CD8-positive, alpha-beta memory T cell (primary cell): Measurements from ENCODE around the gene RBP4. TPM values are rescaled to one million over a fixed set of nuclear protein-coding genes. Genes with fewer than 3 reads are reported as not detected.

Experiments
- CTCF ChIA-PET: fragments of 350-600 bp; sonication (Branson Sonifier 250); formaldehyde crosslinking; loops from one replicate; lab custom pipeline; 2021; ENCODE audit warnings: antibody characterized with exemption; lab: Charles Lee
- POLR2A ChIA-PET: fragments of 350-600 bp; sonication (Branson Sonifier 250); formaldehyde crosslinking; loops from one replicate; lab custom pipeline; 2021; ENCODE audit warnings: antibody characterized with exemption; lab: Charles Lee
- DNase-seq, 5 donors: peaks; one replicate each; pipeline versions ENCODE4 v3.0.0 to v3.0.0-alpha.2; 2020 to 2022; ENCODE audit warnings: mixed read lengths in 1 of 5
- H3K27ac ChIP-seq: one replicate; pipeline ENCODE4 v1.7.0; 2013; ENCODE audit warnings: low read depth, mild to moderate bottlenecking, low read length, moderate library complexity
- H3K27me3 ChIP-seq: 2 replicates; pipeline ENCODE4 v1.7.0; 2013; ENCODE audit warnings: low read length, mild to moderate bottlenecking; ENCODE audit not compliant: insufficient read depth, poor library complexity, severe bottlenecking
- H3K36me3 ChIP-seq: 2 replicates; pipeline ENCODE4 v1.7.0; 2013; ENCODE audit warnings: mild to moderate bottlenecking, low read length, moderate library complexity; ENCODE audit not compliant: insufficient read depth
- H3K4me1 ChIP-seq: 2 replicates; pipeline ENCODE4 v1.7.0; 2013; ENCODE audit warnings: mild to moderate bottlenecking, low read length, moderate library complexity; ENCODE audit not compliant: insufficient read depth
- H3K4me3 ChIP-seq: 2 replicates; pipeline ENCODE4 v1.7.0; 2013; ENCODE audit warnings: mild to moderate bottlenecking, low read length
- H3K9me3 ChIP-seq: 2 replicates; pipeline ENCODE4 v1.7.0; 2013; ENCODE audit warnings: mild to moderate bottlenecking, low read length
- H3K27ac Mint-ChIP-seq, 8 donors: one replicate each; pipeline ENCODE4 v1.8.0; 2020 to 2021; ENCODE audit warnings: mixed read lengths in 8 of 8, mild to moderate bottlenecking in 6 of 8, inconsistent platforms in 3 of 8, moderate library complexity in 3 of 8
- H3K27me3 Mint-ChIP-seq, 2 donors: one replicate each; pipeline ENCODE4 v1.8.0; 2020 to 2021; ENCODE audit warnings: mixed read lengths in 2 of 2, mild to moderate bottlenecking in 1 of 2, moderate library complexity in 1 of 2
- H3K36me3 Mint-ChIP-seq, 3 donors: one replicate each; pipeline ENCODE4 v1.8.0; 2020 to 2021; ENCODE audit warnings: mixed read lengths in 3 of 3, inconsistent platforms in 1 of 3, mild to moderate bottlenecking in 1 of 3
- H3K4me1 Mint-ChIP-seq, 3 donors: one replicate each; pipeline ENCODE4 v1.8.0; 2020 to 2021; ENCODE audit warnings: mixed read lengths in 3 of 3, inconsistent platforms in 1 of 3, mild to moderate bottlenecking in 1 of 3
- H3K4me3 Mint-ChIP-seq, 7 donors: one replicate each; pipeline ENCODE4 v1.8.0; 2020 to 2021; ENCODE audit warnings: mixed read lengths in 7 of 7, mild to moderate bottlenecking in 6 of 7, moderate library complexity in 4 of 7, inconsistent platforms in 2 of 7
- H3K9me3 Mint-ChIP-seq, 5 donors: one replicate each; pipeline ENCODE4 v1.8.0; 2020 to 2022; ENCODE audit warnings: mixed read lengths in 5 of 5, mild to moderate bottlenecking in 3 of 5, moderate library complexity in 2 of 5, inconsistent platforms in 1 of 5
- polyA plus RNA-seq: library from polyadenylated mRNA; unstranded; fragments of 300-500 nt; fragmentation: Illumina TruSeq; gene quantifications from one replicate; pipeline ENCODE4 v1.2.3, GENCODE V29; 2021
- total RNA-seq, 2 experiments: library from RNA; stranded (reverse); gene quantifications; one replicate each; pipeline ENCODE4 v1.2.3, GENCODE V29; 2021

Gene RBP4
- total and polyA plus RNA-seq, 3 experiments from 2014 or later: not detected

DNA sequence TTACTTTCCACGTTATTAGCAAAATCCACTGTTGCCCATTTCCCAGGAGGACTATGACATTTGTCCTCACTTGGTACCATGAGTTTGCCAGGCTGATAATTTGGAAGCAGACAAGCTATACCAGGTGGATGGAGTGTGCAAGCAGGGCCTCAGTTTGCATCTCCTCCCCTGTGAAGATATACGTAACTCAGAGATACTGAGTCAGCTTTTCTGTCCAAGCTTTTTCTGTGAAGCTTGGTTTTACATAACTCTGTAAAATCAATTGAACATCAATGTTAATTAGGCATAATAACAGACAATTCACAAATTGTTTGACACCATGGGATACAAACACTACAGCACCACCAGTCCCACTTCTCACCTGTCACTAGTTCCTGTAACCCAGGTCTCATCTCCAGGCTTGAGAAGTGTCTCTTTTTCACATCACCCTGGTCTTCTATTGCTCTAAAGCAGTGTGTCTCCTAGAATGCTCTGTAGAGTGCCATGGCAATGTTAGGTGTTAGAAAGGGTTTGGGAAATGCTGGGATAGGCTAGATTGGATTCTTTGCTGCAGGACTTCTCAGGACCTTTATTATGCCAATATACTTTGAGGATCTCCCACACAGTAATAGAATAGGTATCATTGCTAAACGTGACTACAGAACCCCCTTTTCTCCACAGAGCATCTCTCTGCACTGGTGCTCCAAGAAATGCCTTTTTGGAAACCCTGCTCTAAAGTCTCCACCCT, 20.9 kb downstream of the RBP4 start:
- Mint-ChIP-seq H3K27ac (no peak overlapping the region), H3K4me3 (no peak overlapping the region), H3K9me3 (peaks cover 2 to 14% (median 8%) of the 10 kb centered on the region in 5 donors), H3K27me3 (peaks cover 8 to 20% of the 10 kb centered on the region in 2 donors), H3K36me3 (peaks cover 0 to 5% (median 0%) of the 10 kb centered on the region in 3 donors), H3K4me1 (no peaks in the 10 kb centered on the region)
- H3K4me1 ChIP-seq: no peaks in the 10 kb centered on the region
- no peak overlapping the region for H3K27ac ChIP-seq
- POLR2A ChIA-PET: no interaction called here
- H3K4me3 ChIP-seq: no peak overlapping the region
- DNase-seq: no peak
- no peaks in the 10 kb centered on the region for H3K9me3 ChIP-seq
- H3K27me3 ChIP-seq: no peaks in the 10 kb centered on the region
- CTCF ChIA-PET: no interaction called here
- no peaks in the 10 kb centered on the region for H3K36me3 ChIP-seq

DNA sequence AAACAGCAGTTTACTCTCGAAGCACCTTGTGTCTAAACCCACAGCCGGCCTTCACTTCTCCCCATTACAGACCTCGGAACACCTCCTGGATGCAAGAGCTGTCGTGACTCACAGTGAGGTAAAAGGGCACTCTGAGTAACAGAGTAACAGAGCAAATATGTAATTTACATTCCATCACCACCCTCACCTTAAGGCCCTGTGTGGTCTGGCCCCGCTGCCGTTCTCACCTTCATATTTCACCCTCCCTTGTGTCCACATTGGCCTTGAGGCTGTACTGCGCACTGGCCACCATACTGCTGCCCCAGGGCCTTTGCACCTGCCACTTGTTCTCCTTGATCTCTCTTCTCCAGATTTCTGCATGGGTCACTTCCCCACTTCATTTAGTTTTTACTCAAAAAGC, 21.9 kb downstream of the RBP4 start:
- H3K27me3 ChIP-seq: no peaks in the 10 kb centered on the region
- DNase-seq: no peak
- no peak overlapping the region for H3K27ac ChIP-seq
- no peaks in the 10 kb centered on the region for H3K9me3 ChIP-seq
- peaks cover 2 to 14% (median 8%) of the 10 kb centered on the region in 5 donors for H3K9me3 Mint-ChIP-seq
- no peak overlapping the region for H3K4me3 ChIP-seq
- H3K27ac Mint-ChIP-seq: no peak overlapping the region
- no peaks in the 10 kb centered on the region for H3K4me1 ChIP-seq
- H3K36me3 Mint-ChIP-seq: peaks cover 0 to 5% (median 0%) of the 10 kb centered on the region in 3 donors
- H3K4me3 Mint-ChIP-seq: no peak overlapping the region
- ChIA-PET POLR2A (no interaction called here), CTCF (no interaction called here)
- H3K36me3 ChIP-seq: no peaks in the 10 kb centered on the region
- H3K27me3 Mint-ChIP-seq: peaks cover 8 to 20% of the 10 kb centered on the region in 2 donors
- H3K4me1 Mint-ChIP-seq: no peaks in the 10 kb centered on the region

DNA sequence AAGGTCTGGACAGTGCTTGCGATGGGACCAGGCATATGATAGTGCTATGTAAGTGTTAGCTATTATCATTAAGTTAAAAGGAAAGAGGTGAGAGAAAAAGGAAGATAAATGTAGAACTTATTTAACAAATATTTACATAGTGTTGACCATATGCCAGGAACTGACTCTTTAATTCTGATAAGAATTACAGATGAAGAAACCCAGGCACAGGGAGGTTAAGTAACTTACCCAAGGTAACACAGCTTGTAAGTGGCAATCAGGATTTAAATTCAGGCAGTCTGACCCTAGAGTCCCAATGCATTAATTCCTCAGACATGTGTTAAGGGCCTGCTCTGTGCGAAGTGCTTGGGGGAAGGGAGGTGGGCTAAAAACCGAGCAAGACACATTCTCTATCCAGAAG, 23.5 kb downstream of the RBP4 start:
- H3K27ac ChIP-seq: no peak overlapping the region
- peaks cover 6 to 21% of the 10 kb centered on the region in 2 donors for H3K27me3 Mint-ChIP-seq
- H3K4me1 ChIP-seq: no peaks in the 10 kb centered on the region
- no peak overlapping the region for H3K27ac Mint-ChIP-seq
- ChIA-PET POLR2A (no interaction called here), CTCF (interaction anchor here (1.0 kb wide), 1 partner anchor 25 kb away, joined by 3 read pairs; no protein-coding TSS in a partner anchor)
- no peaks in the 10 kb centered on the region for H3K9me3 ChIP-seq
- no peak overlapping the region for H3K4me3 Mint-ChIP-seq
- no peaks in the 10 kb centered on the region for H3K36me3 ChIP-seq
- H3K36me3 Mint-ChIP-seq: peaks cover 0 to 5% (median 0%) of the 10 kb centered on the region in 3 donors
- H3K4me1 Mint-ChIP-seq: peaks cover 7 to 8% (median 7%) of the 10 kb centered on the region in 3 donors
- no peak overlapping the region for H3K4me3 ChIP-seq
- no peaks in the 10 kb centered on the region for H3K27me3 ChIP-seq
- peaks cover 2 to 14% (median 8%) of the 10 kb centered on the region in 5 donors for H3K9me3 Mint-ChIP-seq
- DNase-seq: no peak

DNA sequence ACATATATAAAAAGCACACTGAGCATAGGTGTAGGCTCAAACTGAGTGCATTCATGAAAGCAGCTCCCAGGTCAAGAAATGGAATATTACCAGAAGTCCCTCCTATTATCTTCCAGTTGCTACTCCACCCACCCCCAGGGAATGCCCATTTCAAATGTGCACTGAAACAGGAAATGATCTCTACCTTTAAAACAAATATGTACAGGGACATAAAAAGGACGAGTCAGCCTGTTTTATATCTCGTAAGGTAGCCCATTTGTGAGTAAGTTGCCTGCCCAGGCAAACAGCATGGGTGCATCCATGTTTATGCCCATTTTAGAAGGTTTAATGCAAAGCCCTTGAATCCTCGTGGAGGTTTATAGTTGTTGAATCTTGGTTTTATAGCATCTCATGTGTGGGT, 24.1 kb downstream of the RBP4 start:
- Mint-ChIP-seq H3K27ac (no peak overlapping the region), H3K9me3 (peaks cover 2 to 14% (median 8%) of the 10 kb centered on the region in 5 donors), H3K4me1 (peaks cover 7 to 8% (median 7%) of the 10 kb centered on the region in 3 donors), H3K36me3 (peaks cover 0 to 5% (median 0%) of the 10 kb centered on the region in 3 donors), H3K4me3 (no peak overlapping the region), H3K27me3 (peaks cover 10 to 28% of the 10 kb centered on the region in 2 donors)
- no peak overlapping the region for H3K4me3 ChIP-seq
- CTCF ChIA-PET: no interaction called here
- POLR2A ChIA-PET: no interaction called here
- H3K27me3 ChIP-seq: no peaks in the 10 kb centered on the region
- no peak overlapping the region for H3K27ac ChIP-seq
- no peaks in the 10 kb centered on the region for H3K4me1 ChIP-seq
- DNase-seq: no peak
- H3K36me3 ChIP-seq: no peaks in the 10 kb centered on the region
- H3K9me3 ChIP-seq: no peaks in the 10 kb centered on the region

DNA sequence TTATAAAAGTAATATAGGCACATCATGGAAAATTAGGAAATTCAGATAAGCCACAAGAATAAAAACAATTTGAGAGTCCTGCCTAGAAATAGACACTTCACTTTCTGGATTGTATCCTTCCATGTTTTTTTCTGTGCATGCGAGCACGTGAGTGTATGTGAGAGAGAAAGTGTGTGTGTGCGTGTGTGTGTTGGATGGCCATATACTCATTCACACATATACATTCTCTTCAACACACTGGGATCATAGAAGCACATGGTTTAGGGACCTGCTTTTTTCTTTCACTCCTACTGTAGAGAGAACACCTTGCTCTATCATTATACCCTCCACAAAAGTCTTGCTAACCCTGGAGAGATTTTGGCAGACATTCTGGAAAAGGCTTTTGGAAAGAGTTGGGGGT, 27.1 kb downstream of the RBP4 start:
- Mint-ChIP-seq H3K27ac (no peak overlapping the region), H3K9me3 (no peaks in the 10 kb centered on the region), H3K4me1 (peaks cover 7 to 8% (median 7%) of the 10 kb centered on the region in 3 donors), H3K27me3 (peaks cover 24 to 39% of the 10 kb centered on the region in 2 donors), H3K4me3 (no peak overlapping the region), H3K36me3 (no peaks in the 10 kb centered on the region)
- ChIA-PET CTCF (no interaction called here), POLR2A (no interaction called here)
- Histone ChIP-seq H3K9me3 (no peaks in the 10 kb centered on the region), H3K4me1 (no peaks in the 10 kb centered on the region), H3K4me3 (no peak overlapping the region), H3K27ac (no peak overlapping the region), H3K36me3 (no peaks in the 10 kb centered on the region), H3K27me3 (no peaks in the 10 kb centered on the region)
- DNase-seq: no peak

DNA sequence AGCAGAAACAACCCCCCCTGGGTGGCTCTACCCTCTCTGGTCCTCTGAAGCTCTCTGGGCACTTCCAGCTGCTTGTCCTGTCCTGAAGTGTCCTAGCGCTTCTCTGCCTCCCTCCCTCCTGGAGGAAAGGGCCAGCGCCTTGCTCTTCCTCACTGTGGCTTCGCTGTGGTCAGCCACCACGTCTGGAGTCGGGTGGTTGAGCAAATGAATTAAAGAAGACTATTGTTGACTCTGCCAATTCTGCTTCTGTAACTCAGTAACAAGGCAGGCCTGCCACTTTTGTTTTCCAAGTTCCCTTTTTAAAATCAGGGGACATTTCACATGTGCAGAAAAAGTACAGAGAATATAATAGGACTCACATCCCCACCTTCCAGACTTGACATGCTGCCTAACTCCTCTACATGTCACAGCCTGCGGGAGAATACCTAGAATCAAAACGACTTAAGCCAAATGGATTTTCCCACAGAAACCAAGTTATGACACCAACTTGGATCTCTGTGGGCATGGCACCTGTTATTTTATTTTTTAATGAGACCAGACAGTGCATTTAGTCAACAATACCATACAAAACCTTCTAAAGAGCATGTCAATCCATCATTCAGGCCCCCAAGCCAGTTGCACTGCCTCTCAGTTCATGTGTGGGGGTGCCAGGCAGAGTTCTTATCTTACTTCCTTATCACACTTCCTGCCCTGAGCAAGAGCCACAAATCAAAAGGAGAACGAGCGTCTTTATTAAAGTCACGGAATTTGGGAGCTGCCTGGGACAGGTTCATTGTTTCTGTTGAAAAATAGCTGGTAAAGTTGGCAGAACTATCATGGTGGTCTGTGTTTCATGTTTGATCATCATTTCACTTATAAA, 27.8 kb downstream of the RBP4 start:
- Mint-ChIP-seq H3K4me3 (no peak overlapping the region), H3K9me3 (no peaks in the 10 kb centered on the region), H3K27me3 (peaks cover 24 to 46% of the 10 kb centered on the region in 2 donors), H3K36me3 (no peaks in the 10 kb centered on the region), H3K4me1 (peaks cover 7 to 8% (median 7%) of the 10 kb centered on the region in 3 donors), H3K27ac (peak overlapping the region in 1 of 8 donors; percentile 33)
- DNase-seq: no peak
- no peaks in the 10 kb centered on the region for H3K9me3 ChIP-seq
- no peaks in the 10 kb centered on the region for H3K4me1 ChIP-seq
- H3K4me3 ChIP-seq: no peak overlapping the region
- POLR2A ChIA-PET: no interaction called here
- H3K36me3 ChIP-seq: no peaks in the 10 kb centered on the region
- H3K27me3 ChIP-seq: no peaks in the 10 kb centered on the region
- no peak overlapping the region for H3K27ac ChIP-seq
- CTCF ChIA-PET: no interaction called here

DNA sequence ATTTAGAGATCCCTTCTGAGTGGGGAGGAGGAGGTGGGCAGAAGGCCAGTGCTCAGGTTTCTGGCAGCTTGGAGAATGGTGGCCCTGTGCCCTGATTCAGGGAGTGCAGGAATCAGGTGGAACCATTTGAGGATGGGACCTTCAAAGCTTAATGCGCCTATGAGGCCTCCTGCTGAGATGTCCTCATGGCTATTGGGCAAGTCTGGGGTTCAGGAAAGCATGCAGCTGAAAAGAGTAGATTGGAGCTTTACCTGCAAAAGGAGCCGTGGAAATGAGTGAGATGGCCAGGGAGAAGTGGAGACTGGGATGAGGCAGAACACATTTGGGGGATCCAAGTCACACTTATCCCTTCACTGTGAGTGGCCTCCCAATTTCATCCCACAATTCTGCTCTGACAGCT, 28.4 kb downstream of the RBP4 start:
- no peaks in the 10 kb centered on the region for H3K36me3 Mint-ChIP-seq
- Histone ChIP-seq H3K4me1 (no peaks in the 10 kb centered on the region), H3K27ac (no peak overlapping the region), H3K9me3 (no peaks in the 10 kb centered on the region), H3K36me3 (no peaks in the 10 kb centered on the region), H3K27me3 (no peaks in the 10 kb centered on the region), H3K4me3 (no peak overlapping the region)
- peaks cover 7 to 8% (median 7%) of the 10 kb centered on the region in 3 donors for H3K4me1 Mint-ChIP-seq
- H3K9me3 Mint-ChIP-seq: no peaks in the 10 kb centered on the region
- peaks cover 23 to 48% of the 10 kb centered on the region in 2 donors for H3K27me3 Mint-ChIP-seq
- H3K4me3 Mint-ChIP-seq: no peak overlapping the region
- DNase-seq: no peak
- ChIA-PET CTCF (no interaction called here), POLR2A (no interaction called here)
- H3K27ac Mint-ChIP-seq: no peak overlapping the region

DNA sequence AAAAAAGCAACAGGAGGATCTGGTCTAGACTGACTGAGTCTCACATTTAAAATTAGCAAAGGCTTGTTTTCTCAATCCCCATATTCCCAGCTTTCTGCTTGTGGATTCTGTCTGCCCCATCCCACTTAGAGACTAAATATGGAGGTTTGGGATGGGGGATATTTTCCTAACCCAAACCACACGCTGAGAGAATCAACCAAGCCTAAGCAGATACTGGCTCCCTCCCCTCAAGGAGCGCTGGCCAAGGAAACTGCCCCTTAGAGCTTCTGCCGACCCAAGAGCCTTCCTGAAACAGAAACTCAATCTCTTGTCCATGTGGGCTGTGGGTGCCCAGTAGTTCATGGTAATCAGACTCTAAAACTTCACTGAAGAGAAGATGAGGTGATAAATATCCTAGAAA, 30.7 kb downstream of the RBP4 start:
- no peaks in the 10 kb centered on the region for H3K4me1 ChIP-seq
- POLR2A ChIA-PET: no interaction called here
- H3K27ac ChIP-seq: no peak overlapping the region
- DNase-seq: no peak
- no peaks in the 10 kb centered on the region for H3K36me3 ChIP-seq
- Mint-ChIP-seq H3K4me1 (peaks cover 7 to 9% (median 8%) of the 10 kb centered on the region in 3 donors), H3K9me3 (no peaks in the 10 kb centered on the region), H3K27ac (peak overlapping the region in 1 of 8 donors; percentile 7), H3K27me3 (peaks cover 20 to 63% of the 10 kb centered on the region in 2 donors), H3K4me3 (no peak overlapping the region), H3K36me3 (no peaks in the 10 kb centered on the region)
- no peaks in the 10 kb centered on the region for H3K27me3 ChIP-seq
- CTCF ChIA-PET: no interaction called here
- H3K9me3 ChIP-seq: no peaks in the 10 kb centered on the region
- H3K4me3 ChIP-seq: no peak overlapping the region
